CD4-positive, alpha-beta T cell treated with Interleukin-6 at 100 ng/mL for 8 hours (primary cell): ENCODE results near the gene ERG.

ENCODE experiments used
- DNase-seq: peaks from one replicate; pipeline ENCODE4 v3.0.0-alpha.2; 2020; ENCODE audit warnings: mixed read lengths, low spot score

ERG gene

GRCh38 chr21:38434913-38435533 lies 63.3 kb downstream of the ERG start:
- no peak for DNase-seq

GRCh38 chr21:38433471-38433870 lies 64.8 kb downstream of the ERG start:
- no peak for DNase-seq

- no peak for DNase-seq
Observed at GRCh38 chr21:38430401-38430984, 67.8 kb downstream of the ERG start.

GRCh38 chr21:38429011-38429410 lies 69.3 kb downstream of the ERG start:
- no peak for DNase-seq

GRCh38 chr21:38428211-38428610 lies 70.1 kb downstream of the ERG start:
- no peak for DNase-seq

- no peak for DNase-seq
Observed at GRCh38 chr21:38424305-38425019, 73.8 kb downstream of the ERG start.

GRCh38 chr21:38422082-38422481 lies 76.2 kb downstream of the ERG start:
- DNase-seq: no peak

GRCh38 chr21:38420140-38420539 lies 78.1 kb downstream of the ERG start:
- no peak for DNase-seq

- DNase-seq: no peak
Observed at GRCh38 chr21:38417726-38418125, 80.6 kb downstream of the ERG start.

- no peak for DNase-seq
Observed at GRCh38 chr21:38416791-38417190, 81.5 kb downstream of the ERG start.

- DNase-seq: no peak
Observed at GRCh38 chr21:38413958-38414548, 84.2 kb downstream of the ERG start.

- DNase-seq: no peak
Observed at GRCh38 chr21:38410466-38410865, 87.8 kb downstream of the ERG start.

- DNase-seq: no peak
Observed at GRCh38 chr21:38409907-38410306, 88.4 kb downstream of the ERG start.

- DNase-seq: no peak
Observed at GRCh38 chr21:38404177-38404576, 94.1 kb downstream of the ERG start.

GRCh38 chr21:38402795-38403194 lies 95.5 kb downstream of the ERG start:
- DNase-seq: no peak

- no peak for DNase-seq
Observed at GRCh38 chr21:38402291-38402690, 96.0 kb downstream of the ERG start.

GRCh38 chr21:38401191-38401926 lies 96.9 kb downstream of the ERG start:
- DNase-seq: no peak

GRCh38 chr21:38400195-38400919 lies 97.9 kb downstream of the ERG start:
- DNase-seq: no peak

GRCh38 chr21:38399103-38399502 lies 99.2 kb downstream of the ERG start:
- no peak for DNase-seq

- no peak for DNase-seq
Observed at GRCh38 chr21:38396325-38396724, 102.0 kb downstream of the ERG start.

- no peak for DNase-seq
Observed at GRCh38 chr21:38395581-38395980, 102.7 kb downstream of the ERG start.

GRCh38 chr21:38392661-38393060 lies 105.6 kb downstream of the ERG start:
- DNase-seq: no peak
